H1 (cell line): ENCODE results near the gene CAMTA1. TPM values are rescaled to one million over a fixed set of nuclear protein-coding genes. Genes with fewer than 3 reads are reported as not detected.

Experiments
- CTCF ChIA-PET: fragments of 300-600 bp; sonication (Branson Sonifier 250); formaldehyde crosslinking; loops from one replicate; lab custom pipeline; 2021; ENCODE audit not compliant: partially characterized antibody; lab: Charles Lee
- POLR2A ChIA-PET: fragments of 300-600 bp; sonication (Branson Sonifier 250); formaldehyde crosslinking; loops from one replicate; lab custom pipeline; 2021; ENCODE audit warnings: inconsistent platforms; ENCODE audit not compliant: partially characterized antibody; lab: Charles Lee
- DNase-seq, 2 experiments: peaks; one replicate each; pipeline versions ENCODE4 v3.0.0 to v3.0.0-alpha.2; 2010 to 2022; ENCODE audit warnings: low spot score in 2 of 2, low read depth in 1 of 2, mixed read lengths in 1 of 2
- FAIRE-seq: peaks from 2 replicates; lab custom pipeline; 2011; peaks lifted over from hg19 to GRCh38; lab: Jason Lieb, UNC
- H2AFZ ChIP-seq: 2 replicates; pipeline ENCODE4 v1.8.1; 2012; ENCODE audit warnings: low read length, inconsistent platforms
- H2AK5ac ChIP-seq: 2 replicates; pipeline ENCODE4 v1.6.1; 2013; ENCODE audit warnings: low read depth, low read length
- H2BK120ac ChIP-seq: replicated peaks from 2 replicates; pipeline ENCODE3; 2013; ENCODE audit warnings: low read depth, low read length, inconsistent platforms
- H2BK12ac ChIP-seq: 2 replicates; pipeline ENCODE4 v1.6.1; 2013; ENCODE audit warnings: low read depth, low read length
- H2BK15ac ChIP-seq: 2 replicates; pipeline ENCODE4 v1.6.1; 2013; ENCODE audit warnings: low read length
- H2BK20ac ChIP-seq: 2 replicates; pipeline ENCODE4 v1.6.1; 2013; ENCODE audit warnings: low read length
- H2BK5ac ChIP-seq: 2 replicates; pipeline ENCODE4 v1.6.1; 2013; ENCODE audit warnings: low read depth, low read length
- H3K14ac ChIP-seq: 2 replicates; pipeline ENCODE4 v1.6.1; 2013; ENCODE audit warnings: inconsistent platforms; ENCODE audit not compliant: insufficient read length
- H3K18ac ChIP-seq: 2 replicates; pipeline ENCODE4 v1.6.1; 2013; ENCODE audit warnings: low read length; ENCODE audit errors: extremely low read depth
- H3K23ac ChIP-seq: 2 replicates; pipeline ENCODE4 v1.6.1; 2013; ENCODE audit warnings: inconsistent platforms; ENCODE audit not compliant: insufficient read length
- H3K23me2 ChIP-seq: 2 replicates; pipeline ENCODE4 v1.6.1; 2013; ENCODE audit warnings: low read depth, low read length
- H3K27ac ChIP-seq: 2 replicates; pipeline ENCODE4 v1.6.1; 2011; ENCODE audit warnings: low read depth, low read length, inconsistent platforms
- H3K27me3 ChIP-seq, 4 experiments: replicated peaks in 1 of 4; 1 replicate in 1 of 4; 2 replicates in 3 of 4; pipeline versions ENCODE4 v1.6.1 to v1.8.1; 2011 to 2013; ENCODE audit warnings: low read length in 3 of 4, mild to moderate bottlenecking in 3 of 4, inconsistent platforms in 2 of 4, mixed read lengths in 2 of 4, moderate library complexity in 1 of 4; ENCODE audit not compliant: control insufficient read depth in 3 of 4, insufficient read depth in 3 of 4; ENCODE audit errors: extremely low read depth in 1 of 4
- H3K36me3 ChIP-seq, 4 experiments: 2 replicates each; pipeline versions ENCODE4 v1.6.1 to v1.8.1; 2011 to 2013; ENCODE audit warnings: mild to moderate bottlenecking in 4 of 4, low read length in 3 of 4, moderate library complexity in 2 of 4, control low read depth in 1 of 4, inconsistent platforms in 1 of 4; ENCODE audit not compliant: insufficient read depth in 4 of 4, control insufficient read depth in 2 of 4
- H3K4ac ChIP-seq: replicated peaks from 2 replicates; pipeline ENCODE3; 2013; ENCODE audit warnings: low read length, low read depth, mixed read lengths, inconsistent platforms; ENCODE audit not compliant: insufficient read length
- H3K4me1 ChIP-seq, 4 experiments: replicated peaks in 1 of 4; 1 replicate in 1 of 4; 2 replicates in 3 of 4; pipeline versions ENCODE4 v1.6.1 to v1.8.1; 2011 to 2013; ENCODE audit warnings: low read length in 3 of 4, inconsistent platforms in 2 of 4, mixed read lengths in 1 of 4; ENCODE audit not compliant: insufficient read depth in 4 of 4, control insufficient read depth in 3 of 4
- H3K4me2 ChIP-seq, 2 experiments: 2 replicates each; pipeline versions ENCODE4 v1.6.1 to v1.8.1; 2011 to 2013; ENCODE audit warnings: low read depth in 2 of 2, low read length in 2 of 2, control low read depth in 1 of 2, inconsistent platforms in 1 of 2, mild to moderate bottlenecking in 1 of 2; ENCODE audit not compliant: insufficient read depth in 1 of 2
- H3K4me3 ChIP-seq, 4 experiments: fragments of 200-600, 300-600 bp in 1 of 4; sonication (generic), shearing (Covaris generic), sonication (Bioruptor Twin) in 1 of 4; 2 replicates each; pipeline versions ENCODE4 v1.5.1 to v1.8.1; 2011 to 2016; ENCODE audit warnings: low read length in 4 of 4, low read depth in 3 of 4, control low read depth in 2 of 4, inconsistent platforms in 2 of 4, mild to moderate bottlenecking in 2 of 4, mixed read lengths in 1 of 4, moderate library complexity in 1 of 4; ENCODE audit not compliant: insufficient read depth in 2 of 4; ENCODE audit errors: extremely low read depth in 1 of 4
- H3K56ac ChIP-seq: replicated peaks from 2 replicates; pipeline ENCODE3; 2013; ENCODE audit warnings: low read depth, mild to moderate bottlenecking, mixed read lengths, low read length, inconsistent platforms; ENCODE audit not compliant: insufficient read length
- H3K79me1 ChIP-seq: 2 replicates; pipeline ENCODE4 v1.6.1; 2013; ENCODE audit warnings: low read depth, low read length, control low read depth
- H3K79me2 ChIP-seq, 2 experiments: 2 replicates each; pipeline versions ENCODE4 v1.6.1 to v1.8.1; 2012 to 2013; ENCODE audit warnings: low read length in 2 of 2, mild to moderate bottlenecking in 2 of 2, inconsistent platforms in 1 of 2; ENCODE audit not compliant: insufficient read depth in 2 of 2, control insufficient read depth in 1 of 2
- H3K9ac ChIP-seq, 4 experiments: replicated peaks in 1 of 4; 1 replicate in 1 of 4; 2 replicates in 3 of 4; pipeline versions ENCODE4 v1.6.1 to v1.8.1; 2011 to 2013; ENCODE audit warnings: low read depth in 3 of 4, low read length in 3 of 4, control low read depth in 2 of 4, mild to moderate bottlenecking in 2 of 4, moderate library complexity in 2 of 4, inconsistent platforms in 1 of 4; ENCODE audit errors: extremely low read depth in 1 of 4
- H3K9me3 ChIP-seq, 2 experiments: 2 replicates each; pipeline versions ENCODE4 v1.6.1 to v1.8.1; 2012 to 2013; ENCODE audit warnings: mild to moderate bottlenecking in 2 of 2, moderate library complexity in 2 of 2, control low read depth in 1 of 2, inconsistent platforms in 1 of 2, low read depth in 1 of 2, low read length in 1 of 2, mixed read lengths in 1 of 2; ENCODE audit not compliant: insufficient read depth in 2 of 2
- H4K20me1 ChIP-seq, 2 experiments: replicated peaks in 1 of 2; 2 replicates each; pipeline versions ENCODE3 to v1.8.1; 2011 to 2013; ENCODE audit warnings: inconsistent platforms in 2 of 2, low read length in 2 of 2, mild to moderate bottlenecking in 1 of 2; ENCODE audit not compliant: insufficient read depth in 2 of 2, control insufficient read depth in 1 of 2
- H4K5ac ChIP-seq: 2 replicates; pipeline ENCODE4 v1.6.1; 2013; ENCODE audit warnings: low read length, low read depth, mixed read lengths, inconsistent platforms; ENCODE audit not compliant: insufficient read length
- H4K8ac ChIP-seq: 2 replicates; pipeline ENCODE4 v1.8.0; 2013; ENCODE audit warnings: mild to moderate bottlenecking, moderate library complexity, low read length, inconsistent platforms; ENCODE audit not compliant: insufficient read depth; ENCODE audit errors: extremely low read depth
- H4K91ac ChIP-seq: replicated peaks from 2 replicates; pipeline ENCODE3; 2013; ENCODE audit warnings: low read length, mixed read lengths, inconsistent platforms; ENCODE audit not compliant: insufficient read length
- BCL11A ChIP-seq, 2 experiments: IDR thresholded peaks; one replicate each; pipeline ENCODE4 v1.6.1; 2011; ENCODE audit warnings: low read depth in 2 of 2, low read length in 2 of 2, mild to moderate bottlenecking in 2 of 2
- CBX5 ChIP-seq: fragments of 300-800, 300-1000 bp; sonication (generic); IDR thresholded peaks from 2 replicates; pipeline ENCODE4 v1.7.1; 2016; ENCODE audit warnings: antibody characterized with exemption, low read length, low read depth
- CHD1 ChIP-seq: IDR thresholded peaks from 2 replicates; pipeline ENCODE4 v1.6.1; 2012; ENCODE audit warnings: low read depth, low read length, improper control_type of control experiment
- GABPA ChIP-seq: IDR thresholded peaks from 2 replicates; pipeline ENCODE4 v1.6.1; 2011; ENCODE audit warnings: mild to moderate bottlenecking, low read length, moderate library complexity, borderline replicate concordance; ENCODE audit not compliant: insufficient read depth
- JUND ChIP-seq: IDR thresholded peaks from 2 replicates; pipeline ENCODE4 v1.6.1; 2011; ENCODE audit warnings: mild to moderate bottlenecking, improper control_type of control experiment, low read length
- KDM4A ChIP-seq: IDR thresholded peaks from one replicate; pipeline ENCODE4 v1.7.1; 2012; ENCODE audit warnings: low read depth, mild to moderate bottlenecking, moderate library complexity, low read length, inconsistent platforms; ENCODE audit not compliant: severe bottlenecking
- NRF1 ChIP-seq: IDR thresholded peaks from 2 replicates; pipeline ENCODE4 v1.6.1; 2011; ENCODE audit warnings: mild to moderate bottlenecking, low read depth, low read length, improper control_type of control experiment
- RNF2 ChIP-seq: fragments of 200-900, 300-1000 bp; sonication (generic); IDR thresholded peaks from 2 replicates; pipeline ENCODE4 v1.7.1; 2016; ENCODE audit warnings: borderline replicate concordance, low read depth, mild to moderate bottlenecking, antibody characterized with exemption, low read length; ENCODE audit not compliant: poor library complexity, severe bottlenecking; ENCODE audit errors: missing control alignments
- WGBS, 2 experiments: shearing (Covaris generic) in 1 of 2; methylation state at CpG; one replicate each; pipeline versions ENCODE4 v1.1.6 to v1.1.7; 2013 to 2015; ENCODE audit warnings: low lambda C conversion rate in 2 of 2, mixed read lengths in 2 of 2, inconsistent platforms in 1 of 2, low coverage in 1 of 2, missing lambda C conversion rate in 1 of 2; ENCODE audit not compliant: insufficient replicate concordance in 2 of 2, insufficient coverage in 1 of 2, insufficient read length in 1 of 2; ENCODE audit errors: extremely low coverage in 1 of 2, missing lambda C conversion rate in 1 of 2; 5-methylcytosine and 5-hydroxymethylcytosine counted together
- polyA plus RNA-seq, 7 experiments: library from polyadenylated mRNA; depleted of rRNA in 3 of 7; stranded (reverse) in 5 of 7; unstranded in 2 of 7; fragments of >200 nt in 5 of 7; fragments of 200-250 nt in 2 of 7; gene quantifications; 1 replicate in 5 of 7; 2 replicates in 1 of 7; 4 replicates in 1 of 7; pipeline versions ENCODE4 v1.2.1 to v1.2.3, GENCODE V29; 2011 to 2013; ENCODE audit warnings: missing spikeins in 2 of 7, mixed read lengths in 2 of 7
- total RNA-seq: library from RNA; stranded (reverse); fragmentation: NEBNext Ultra II Directional; extraction: Animal tissue kit (Norgen Biotek cat#: 25700); gene quantifications from 2 replicates; pipeline ENCODE4 v1.2.1, GENCODE V29; 2021

CAMTA1 gene
- total and polyA plus RNA-seq, 2 of the 8 experiments (the other 6 are each of a cell fraction or from before 2014, with no cell fraction given), result 65.0 to 119 TPM

GRCh38 chr1:7418442-7419080 is 633.3 kb downstream of the CAMTA1 start:
- no peak overlapping the region for H3K23ac ChIP-seq
- no peaks in the 10 kb centered on the region for H3K79me2 ChIP-seq
- no peak for FAIRE-seq
- H3K27ac ChIP-seq, result no peak overlapping the region
- no peak for TF ChIP-seq KDM4A
- no peak for TF ChIP-seq CHD1
- TF ChIP-seq BCL11A (IDR thresholded peaks at IDR 0.05; ENCODE audit: low read depth in 2 of 2, low read length in 2 of 2), result no peak
- TF ChIP-seq GABPA, result no peak
- no peak for TF ChIP-seq CBX5
- no peak for TF ChIP-seq JUND
- no peak for TF ChIP-seq RNF2
- TF ChIP-seq NRF1, result no peak
- TF ChIP-seq, all 59 proteins: peak for 0
- Histone ChIP-seq H3K79me1 (no peaks in the 10 kb centered on the region), H3K4me2 (no peak overlapping the region), H4K5ac (no peak overlapping the region), H3K4ac (no peak overlapping the region), H2BK15ac (no peak overlapping the region), H2BK20ac (no peak overlapping the region), H3K4me3 (no peak overlapping the region), H2BK12ac (no peak overlapping the region), H2AFZ (no peak overlapping the region), H2BK5ac (no peak overlapping the region), H4K91ac (no peak overlapping the region), H3K27me3 (no peaks in the 10 kb centered on the region), H3K9me3 (peaks cover 11 to 17% of the 10 kb centered on the region in 2 experiments), H3K36me3 (peaks cover 0 to 4% (median 0%) of the 10 kb centered on the region in 4 experiments; a peak in 1 of 8 replicates), H4K8ac (no peak overlapping the region), H3K18ac (no peak overlapping the region), H2AK5ac (no peak overlapping the region), H4K20me1 (no peaks in the 10 kb centered on the region), H3K4me1 (no peaks in the 10 kb centered on the region), H3K9ac (no peak overlapping the region; a peak in 1 of 7 replicates), H3K23me2 (no peaks in the 10 kb centered on the region), H3K14ac (no peak overlapping the region), H2BK120ac (no peak overlapping the region), H3K56ac (no peak overlapping the region)
- WGBS, 2 experiments, result 86% methylated on average over 11 of the region's 11 CpGs; no CpG with 5 or more reads in 1 of the 2 experiments
- ChIA-PET POLR2A (interaction anchor here (1.1 kb wide), 1 partner anchor 815 kb away, joined by 3 read pairs; no protein-coding TSS in a partner anchor), CTCF (no interaction called here)
- peak in 1 of 2 experiments; percentile 24 for DNase-seq
